ENCODE measurements around the gene IL1RAPL2. TPM values are rescaled to one million over a fixed set of nuclear protein-coding genes. Genes with fewer than 3 reads are reported as not detected.

The IL1RAPL2 gene
- total RNA-seq, 4 donors from 2014 or later = not detected

DNA sequence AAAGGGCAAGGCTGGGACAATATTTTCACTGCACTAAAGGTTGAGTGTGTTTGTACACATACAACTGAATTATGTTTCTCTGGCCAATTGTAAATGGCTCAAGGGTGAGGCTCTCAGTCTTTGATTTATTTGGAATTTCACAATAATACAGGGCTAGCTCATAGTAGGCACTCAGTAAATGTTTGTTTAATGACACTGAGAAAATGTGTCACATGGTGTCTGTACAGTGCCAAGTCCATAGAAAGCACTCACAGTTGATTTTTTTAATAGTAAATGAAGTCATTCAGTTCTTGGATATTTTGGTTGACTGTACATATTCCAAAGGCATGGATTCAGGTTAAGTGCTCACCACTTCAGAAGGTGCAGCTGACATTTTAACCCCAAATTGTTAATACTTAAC, 176.4 kb downstream of the IL1RAPL2 start:
- ATAC-seq (no peak), DNase-seq (no peak)
- in situ Hi-C loops (cut with MboI; ENCODE audit: low sequenced_read_pairs in 4 of 4) = no loop called here
- Histone ChIP-seq H3K27me3 (no peaks in the 10 kb centered on the region), H3K9me3 (no peaks in the 10 kb centered on the region), H3K4me3 (no peak overlapping the region), H3K36me3 (no peaks in the 10 kb centered on the region), H3K4me1 (no peaks in the 10 kb centered on the region), H3K27ac (no peak overlapping the region)
- TF ChIP-seq POLR2A (IDR thresholded peaks at IDR 0.05) = no peak
- intact Hi-C loops (cut with DNase I; ENCODE audit: low total_unique reads) = no loop called here

DNA sequence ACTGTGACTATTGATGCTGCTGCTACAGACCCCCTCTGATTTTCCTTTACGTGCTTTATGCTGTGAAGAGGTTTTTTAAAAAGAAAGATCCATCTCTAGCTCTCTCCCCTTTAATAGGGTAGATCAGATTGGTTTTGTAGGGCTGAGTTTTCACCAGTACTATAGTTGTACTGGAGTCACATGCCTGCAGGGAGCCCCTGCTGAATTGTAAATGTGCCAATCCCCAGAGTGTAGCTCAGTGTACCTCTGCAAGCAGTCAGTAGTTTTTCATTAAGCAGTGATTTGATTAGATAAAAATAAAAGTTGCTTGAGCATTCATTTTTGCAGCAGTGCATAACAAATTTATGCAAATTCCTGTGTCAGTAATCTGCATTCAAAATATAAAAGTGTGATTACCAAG, 179.2 kb downstream of the IL1RAPL2 start:
- no peak for DNase-seq
- no peak for ATAC-seq
- intact Hi-C loops (cut with DNase I; ENCODE audit: low total_unique reads) = no loop called here

DNA sequence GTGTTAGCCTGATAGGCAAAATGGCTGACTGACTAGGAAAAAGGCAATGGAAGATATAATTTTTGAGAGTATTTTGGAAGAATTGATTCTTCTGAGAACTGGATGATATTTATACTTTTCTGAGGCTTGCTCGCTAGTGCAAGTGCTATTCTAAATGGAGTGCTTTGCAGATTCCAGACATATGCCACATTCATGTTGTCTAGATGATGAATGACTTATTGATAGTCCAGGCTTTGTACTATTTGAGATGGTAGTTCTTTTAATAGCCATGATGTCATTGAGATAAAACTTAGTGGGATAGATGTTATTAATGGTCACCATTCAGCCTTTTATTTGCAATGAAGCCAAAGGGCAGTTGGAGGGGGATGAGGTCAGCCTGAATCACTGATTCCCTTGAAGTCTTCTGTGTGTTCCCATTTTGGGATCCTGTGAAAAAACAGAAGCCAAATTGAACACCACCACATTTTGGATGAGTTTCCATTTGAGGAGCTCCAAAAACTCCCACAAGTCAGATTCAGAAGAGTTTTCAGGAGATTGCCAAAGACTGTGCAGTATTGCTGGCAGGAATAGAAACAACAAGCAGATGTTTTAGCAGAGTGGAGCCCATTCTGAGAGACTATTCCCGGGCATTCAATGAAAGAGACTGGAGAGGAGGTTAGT, 184.1 kb downstream of the IL1RAPL2 start:
- no peaks in the 10 kb centered on the region for H3K4me1 ChIP-seq
- H3K9me3 ChIP-seq = no peaks in the 10 kb centered on the region
- no peak overlapping the region for H3K4me3 ChIP-seq
- H3K27ac ChIP-seq = no peak overlapping the region
- ATAC-seq = no peak
- intact Hi-C loops (cut with DNase I; ENCODE audit: low total_unique reads) (no loop called here), in situ Hi-C loops (cut with MboI; ENCODE audit: low sequenced_read_pairs in 4 of 4) (no loop called here)
- no peak for TF ChIP-seq POLR2A (IDR thresholded peaks at IDR 0.05)
- TF ChIP-seq, protein P1, sequence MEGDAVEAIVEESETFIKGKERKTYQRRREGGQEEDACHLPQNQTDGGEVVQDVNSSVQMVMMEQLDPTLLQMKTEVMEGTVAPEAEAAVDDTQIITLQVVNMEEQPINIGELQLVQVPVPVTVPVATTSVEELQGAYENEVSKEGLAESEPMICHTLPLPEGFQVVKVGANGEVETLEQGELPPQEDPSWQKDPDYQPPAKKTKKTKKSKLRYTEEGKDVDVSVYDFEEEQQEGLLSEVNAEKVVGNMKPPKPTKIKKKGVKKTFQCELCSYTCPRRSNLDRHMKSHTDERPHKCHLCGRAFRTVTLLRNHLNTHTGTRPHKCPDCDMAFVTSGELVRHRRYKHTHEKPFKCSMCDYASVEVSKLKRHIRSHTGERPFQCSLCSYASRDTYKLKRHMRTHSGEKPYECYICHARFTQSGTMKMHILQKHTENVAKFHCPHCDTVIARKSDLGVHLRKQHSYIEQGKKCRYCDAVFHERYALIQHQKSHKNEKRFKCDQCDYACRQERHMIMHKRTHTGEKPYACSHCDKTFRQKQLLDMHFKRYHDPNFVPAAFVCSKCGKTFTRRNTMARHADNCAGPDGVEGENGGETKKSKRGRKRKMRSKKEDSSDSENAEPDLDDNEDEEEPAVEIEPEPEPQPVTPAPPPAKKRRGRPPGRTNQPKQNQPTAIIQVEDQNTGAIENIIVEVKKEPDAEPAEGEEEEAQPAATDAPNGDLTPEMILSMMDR (IDR thresholded peaks at IDR 0.05 in 4 of 5, conservative IDR thresholded peaks at IDR 0.05 in 1 of 5) = no peak
- peaks cover 0 to 5% (median 3%) of the 10 kb centered on the region in 3 donors for H3K27me3 ChIP-seq
- DNase-seq = no peak
- no peaks in the 10 kb centered on the region for H3K36me3 ChIP-seq

More for the DNA sequence above, 179.2 kb downstream of the IL1RAPL2 start:
- Histone ChIP-seq H3K27ac (no peak overlapping the region), H3K9me3 (no peaks in the 10 kb centered on the region), H3K4me3 (no peak overlapping the region), H3K4me1 (no peaks in the 10 kb centered on the region), H3K36me3 (no peaks in the 10 kb centered on the region), H3K27me3 (no peaks in the 10 kb centered on the region)
- in situ Hi-C loops (cut with MboI; ENCODE audit: low sequenced_read_pairs in 4 of 4) = no loop called here
- TF ChIP-seq, protein P1 (IDR thresholded peaks at IDR 0.05 in 4 of 5, conservative IDR thresholded peaks at IDR 0.05 in 1 of 5) = no peak
- no peak for TF ChIP-seq POLR2A (IDR thresholded peaks at IDR 0.05)

DNA sequence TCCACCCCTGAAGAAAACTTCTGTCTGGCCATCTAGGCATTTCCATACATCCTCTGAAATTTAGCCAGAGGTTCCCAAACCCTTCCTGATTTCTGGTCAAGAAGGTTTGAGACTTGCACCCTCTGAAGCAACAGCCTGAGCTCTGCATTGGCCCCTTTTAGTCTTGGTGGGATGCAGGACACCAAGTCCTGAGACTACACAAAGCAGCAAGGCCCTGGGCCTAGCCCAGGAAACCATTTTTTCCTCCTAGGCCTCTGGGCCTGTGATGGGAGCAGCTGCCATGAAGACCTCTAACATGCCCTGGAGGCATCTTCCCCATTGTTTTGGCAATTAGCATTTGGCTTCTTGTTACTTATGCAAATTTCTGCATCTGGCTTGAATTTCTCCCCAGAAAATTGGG, 196.6 kb downstream of the IL1RAPL2 start:
- in situ Hi-C loops (cut with MboI; ENCODE audit: low sequenced_read_pairs in 4 of 4) = no loop called here
- Histone ChIP-seq H3K27me3 (no peaks in the 10 kb centered on the region), H3K4me3 (no peak overlapping the region), H3K27ac (no peak overlapping the region), H3K9me3 (no peaks in the 10 kb centered on the region), H3K36me3 (no peaks in the 10 kb centered on the region), H3K4me1 (no peaks in the 10 kb centered on the region)
- TF ChIP-seq, protein P1 (IDR thresholded peaks at IDR 0.05 in 4 of 5, conservative IDR thresholded peaks at IDR 0.05 in 1 of 5) = no peak
- no peak for TF ChIP-seq POLR2A (IDR thresholded peaks at IDR 0.05)
- ATAC-seq (no peak), DNase-seq (no peak)
- intact Hi-C loops (cut with DNase I; ENCODE audit: low total_unique reads) = no loop called here

DNA sequence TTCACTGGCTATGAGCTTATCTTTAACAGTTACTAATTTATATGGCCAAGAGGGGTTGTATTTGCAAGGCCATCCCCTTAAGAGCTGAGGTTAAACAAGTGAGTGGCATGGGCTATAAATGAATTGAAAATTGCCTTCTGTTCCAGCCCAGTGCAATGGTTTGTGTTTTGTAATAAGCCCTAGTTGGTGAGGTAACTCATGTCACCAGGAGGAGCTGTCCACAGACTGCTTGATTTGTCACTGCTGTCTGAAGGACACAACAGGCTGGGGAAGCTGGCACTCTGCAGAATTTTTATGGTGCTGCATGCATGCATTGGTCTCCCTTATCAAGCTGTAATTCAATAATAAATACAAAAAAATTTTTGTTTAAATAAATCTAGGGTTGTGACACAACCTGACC, 223.8 kb downstream of the IL1RAPL2 start:
- intact Hi-C loops (cut with DNase I; ENCODE audit: low total_unique reads) (no loop called here), in situ Hi-C loops (cut with MboI; ENCODE audit: low sequenced_read_pairs in 4 of 4) (no loop called here)
- Histone ChIP-seq H3K27ac (no peak overlapping the region), H3K36me3 (no peaks in the 10 kb centered on the region), H3K27me3 (no peaks in the 10 kb centered on the region), H3K4me1 (no peaks in the 10 kb centered on the region), H3K4me3 (no peak overlapping the region), H3K9me3 (no peaks in the 10 kb centered on the region)
- TF ChIP-seq POLR2A (IDR thresholded peaks at IDR 0.05) = no peak
- TF ChIP-seq, protein P1 (IDR thresholded peaks at IDR 0.05 in 4 of 5, conservative IDR thresholded peaks at IDR 0.05 in 1 of 5) = no peak
- no peak for ATAC-seq
- DNase-seq = no peak
